Measurements from ENCODE around the gene MAGEL2.
"Not testable (repeated sequence)": the region's sequence is repeated elsewhere in the genome, so short reads cannot be mapped to it uniquely, and the experiment has no call there.

Gene MAGEL2

GRCh38 chr15:23606226-23606625 lies 41.4 kb downstream of the MAGEL2 start:
- DNase-seq (ENCODE audit: low spot score), result no peak

DNA sequence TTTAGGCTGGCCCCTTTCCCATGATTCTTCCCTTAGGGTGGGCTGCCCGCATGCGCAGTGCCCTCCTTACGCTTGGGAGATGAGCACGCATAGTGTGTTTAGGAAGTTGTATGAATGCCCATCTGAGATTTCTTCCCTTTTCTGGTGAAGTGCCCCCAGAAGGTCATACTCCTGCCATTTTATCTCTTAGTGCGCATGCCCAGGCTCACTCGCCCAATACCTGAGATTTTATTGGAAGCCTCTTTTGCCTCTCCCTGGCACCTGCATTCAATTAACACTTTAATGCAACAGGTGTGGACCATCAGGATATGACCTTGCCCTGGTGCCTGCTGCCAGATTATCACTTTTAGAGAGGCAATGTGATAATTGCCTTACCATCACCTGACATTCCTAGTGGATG lies 45.5 kb downstream of the MAGEL2 start:
- no peak for DNase-seq (ENCODE audit: low spot score)

- DNase-seq (ENCODE audit: low spot score), result no peak
Measured at GRCh38 chr15:23599053-23599452, 48.6 kb downstream of the MAGEL2 start.

DNA sequence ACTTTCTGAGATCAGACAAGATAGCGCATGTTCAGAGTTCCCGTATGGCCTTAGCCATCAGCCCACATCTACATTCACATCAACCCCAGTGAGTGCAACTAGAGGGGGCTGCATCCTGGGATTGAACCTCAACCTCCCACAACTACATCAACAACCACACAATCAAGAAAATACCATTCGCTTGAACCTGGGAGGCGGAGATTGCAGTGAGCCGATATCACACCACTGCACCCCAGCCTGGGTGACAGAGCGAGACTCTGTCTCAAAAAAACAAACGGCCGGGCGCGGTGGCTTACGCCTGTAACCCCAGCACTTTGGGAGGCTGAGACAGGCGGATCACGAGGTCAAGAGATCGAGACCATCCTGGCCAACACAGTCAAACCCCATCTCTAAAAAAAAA lies 50.4 kb downstream of the MAGEL2 start:
- not testable (repeated sequence) for DNase-seq (ENCODE audit: low spot score)

DNA sequence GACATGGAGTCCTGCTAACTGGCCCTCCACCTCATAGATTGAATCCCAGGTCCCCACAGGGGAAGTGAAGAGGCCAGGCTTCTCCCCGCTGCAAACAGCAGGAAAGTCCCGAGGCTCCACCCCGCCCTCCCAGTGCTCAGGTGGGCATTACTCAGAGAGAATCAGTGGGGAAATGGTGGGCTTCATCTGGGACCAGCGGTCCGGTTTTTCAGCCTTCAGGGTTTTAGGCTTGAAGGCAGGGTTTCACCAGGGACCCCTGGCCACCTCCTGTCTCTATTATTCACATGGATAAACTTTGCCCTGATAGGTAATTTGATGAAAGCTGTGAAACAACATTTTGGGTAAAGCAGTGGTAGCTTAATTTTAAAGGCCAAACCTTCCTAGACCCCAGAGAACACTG lies 50.9 kb downstream of the MAGEL2 start:
- DNase-seq (ENCODE audit: low spot score), result no peak

DNA sequence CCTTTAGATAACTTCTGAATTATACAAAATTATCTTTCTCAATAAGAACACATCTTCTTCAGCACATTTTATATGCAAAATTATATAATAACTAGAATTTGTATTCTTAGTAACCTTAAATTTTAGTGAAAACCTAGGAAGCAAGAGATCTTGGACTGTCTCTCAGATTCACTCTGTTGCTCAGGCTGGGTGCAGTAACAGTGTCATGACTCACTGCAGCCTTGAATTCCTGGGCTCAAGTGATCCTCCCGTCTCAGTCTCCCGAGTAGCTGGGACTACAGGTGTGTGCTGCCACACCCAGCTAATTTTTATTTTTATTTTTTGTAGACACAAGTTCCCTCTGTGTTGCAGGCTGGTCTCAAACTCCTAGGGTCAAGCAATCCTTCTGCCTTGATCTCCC lies 52.3 kb downstream of the MAGEL2 start:
- DNase-seq (ENCODE audit: low spot score), result no peak

DNA sequence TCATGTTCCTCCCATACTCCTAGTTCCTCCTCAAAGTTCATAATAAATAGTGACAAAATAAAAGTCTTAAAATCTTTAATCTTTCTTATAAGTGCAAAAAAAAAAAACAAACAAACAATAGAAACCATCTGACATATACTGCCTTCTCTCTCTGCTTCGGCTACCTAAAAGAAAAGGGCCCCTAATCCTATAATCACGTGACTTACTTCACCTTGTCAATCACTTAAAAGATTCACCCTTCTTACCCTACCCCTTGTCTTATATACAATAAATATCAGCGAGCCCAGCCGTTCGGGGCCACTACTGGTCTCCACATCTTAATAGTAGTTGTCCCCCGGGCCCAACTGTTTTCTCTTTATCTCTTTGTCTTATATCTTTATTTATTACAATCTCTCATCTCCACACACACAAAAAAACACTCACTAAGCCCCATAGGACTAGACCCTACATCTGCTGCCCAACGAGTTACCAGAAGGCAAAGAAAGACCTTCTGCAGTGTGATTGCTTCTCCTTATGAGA lies 53.4 kb downstream of the MAGEL2 start:
- DNase-seq (ENCODE audit: low spot score), result no peak

Measured in globus pallidus (tissue), 1 donor.